IPS-11a (cell line): Measurements from ENCODE around the gene ARPC1A.
A peak's percentile ranks its signal among the peaks of the same experiment; 100 is the strongest.
"Not testable (repeated sequence)": the region's sequence is repeated elsewhere in the genome, so short reads cannot be mapped to it uniquely, and the experiment has no call there.

Experiments used
- H3K4me3 ChIP-seq: one replicate; pipeline ENCODE4 v1.5.1; 2013; ENCODE audit warnings: low read depth, low read length, control low read depth

Gene ARPC1A

GRCh38 chr7:99368750-99369389, 43.2 kb downstream of the ARPC1A start:
- no peak overlapping the region for H3K4me3 ChIP-seq

GRCh38 chr7:99369767-99370391, 44.2 kb downstream of the ARPC1A start:
- no peak overlapping the region for H3K4me3 ChIP-seq

GRCh38 chr7:99371376-99371920, 45.8 kb downstream of the ARPC1A start:
- no peak overlapping the region for H3K4me3 ChIP-seq

- H3K4me3 ChIP-seq, result no peak overlapping the region
These were observed 46.8 kb downstream of the ARPC1A start for GRCh38 chr7:99372275-99373090.

GRCh38 chr7:99373091-99374066, 47.7 kb downstream of the ARPC1A start:
- H3K4me3 ChIP-seq, result peak overlapping the region; percentile 58

GRCh38 chr7:99374111-99375064, 48.7 kb downstream of the ARPC1A start, which contains the start of gene ARPC1B:
ARPC1B (plus strand) TSS chr7:99374730; CDS start chr7:99385715, 10,985 bp downstream.
- H3K4me3 ChIP-seq, result peak within 1 kb of the TSS; percentile 58

- H3K4me3 ChIP-seq, result peak overlapping the region; percentile 47
These were observed 49.5 kb downstream of the ARPC1A start for GRCh38 chr7:99375070-99375807.

DNA sequence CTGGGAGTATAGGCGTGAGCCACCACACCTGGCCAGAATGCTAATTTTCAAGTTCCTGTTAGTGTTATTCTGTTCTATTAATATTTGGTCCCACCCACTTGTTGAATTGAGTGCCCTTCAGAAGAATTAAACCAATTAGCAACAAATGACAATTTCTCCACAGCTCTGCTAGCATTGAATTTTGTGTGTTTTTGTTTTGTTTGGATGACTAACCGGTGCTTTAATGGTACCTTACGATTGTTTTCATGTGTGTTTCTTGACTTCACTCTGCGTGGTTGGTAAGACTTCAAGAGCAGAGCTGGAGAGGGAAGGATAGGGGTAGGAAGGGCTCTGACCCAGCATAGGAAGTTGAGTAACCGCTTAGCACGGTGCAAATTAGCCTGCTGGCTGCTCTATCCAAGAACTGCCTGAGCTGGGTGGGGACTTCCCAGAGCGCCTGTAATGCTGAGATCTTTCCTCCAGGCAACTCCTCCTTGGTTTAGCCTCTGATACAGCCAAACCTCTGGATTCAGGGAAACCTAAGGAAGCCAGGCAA, 53.4 kb downstream of the ARPC1A start:
- H3K4me3 ChIP-seq, result no peak overlapping the region

GRCh38 chr7:99379693-99380031, 54.0 kb downstream of the ARPC1A start:
- H3K4me3 ChIP-seq, result not testable (repeated sequence)

DNA sequence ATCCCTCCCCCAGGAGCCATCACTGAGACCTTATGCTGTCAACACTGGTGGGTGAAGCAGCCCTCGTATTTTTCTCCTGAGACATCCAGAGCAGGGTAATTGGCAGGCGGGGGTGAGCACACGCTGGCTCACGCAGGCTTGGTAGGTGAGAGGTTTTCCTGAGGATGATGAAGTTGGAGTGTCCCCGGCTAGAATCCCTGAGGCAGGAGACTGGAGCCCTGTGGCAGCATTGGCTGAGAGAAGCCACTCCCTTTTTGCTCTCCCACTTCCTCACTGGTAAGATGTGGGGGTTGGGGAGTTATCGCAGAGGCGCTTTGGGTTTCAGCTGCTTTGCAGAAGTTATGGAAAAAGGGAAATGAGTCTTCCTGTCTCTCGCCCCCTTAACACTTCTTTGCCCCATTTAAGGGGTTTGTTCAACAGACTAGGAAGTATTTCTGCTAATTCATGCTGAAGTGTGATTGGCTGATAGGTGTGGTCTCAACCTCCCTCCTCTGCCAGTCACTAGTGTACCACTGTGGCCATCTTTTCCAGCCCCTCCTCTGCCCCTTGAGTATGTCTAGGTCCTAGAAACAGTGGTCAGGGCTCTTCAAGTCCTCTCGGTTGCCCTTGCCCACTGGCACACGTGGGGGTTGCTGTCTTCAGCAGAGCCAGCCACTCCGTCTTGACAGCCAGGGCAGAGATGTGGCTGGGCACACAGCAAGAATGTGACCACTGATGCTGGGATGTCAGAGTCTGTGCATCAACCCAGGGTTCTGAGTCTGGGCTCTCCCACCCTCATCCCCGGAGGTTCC, 54.5 kb downstream of the ARPC1A start:
- no peak overlapping the region for H3K4me3 ChIP-seq

DNA sequence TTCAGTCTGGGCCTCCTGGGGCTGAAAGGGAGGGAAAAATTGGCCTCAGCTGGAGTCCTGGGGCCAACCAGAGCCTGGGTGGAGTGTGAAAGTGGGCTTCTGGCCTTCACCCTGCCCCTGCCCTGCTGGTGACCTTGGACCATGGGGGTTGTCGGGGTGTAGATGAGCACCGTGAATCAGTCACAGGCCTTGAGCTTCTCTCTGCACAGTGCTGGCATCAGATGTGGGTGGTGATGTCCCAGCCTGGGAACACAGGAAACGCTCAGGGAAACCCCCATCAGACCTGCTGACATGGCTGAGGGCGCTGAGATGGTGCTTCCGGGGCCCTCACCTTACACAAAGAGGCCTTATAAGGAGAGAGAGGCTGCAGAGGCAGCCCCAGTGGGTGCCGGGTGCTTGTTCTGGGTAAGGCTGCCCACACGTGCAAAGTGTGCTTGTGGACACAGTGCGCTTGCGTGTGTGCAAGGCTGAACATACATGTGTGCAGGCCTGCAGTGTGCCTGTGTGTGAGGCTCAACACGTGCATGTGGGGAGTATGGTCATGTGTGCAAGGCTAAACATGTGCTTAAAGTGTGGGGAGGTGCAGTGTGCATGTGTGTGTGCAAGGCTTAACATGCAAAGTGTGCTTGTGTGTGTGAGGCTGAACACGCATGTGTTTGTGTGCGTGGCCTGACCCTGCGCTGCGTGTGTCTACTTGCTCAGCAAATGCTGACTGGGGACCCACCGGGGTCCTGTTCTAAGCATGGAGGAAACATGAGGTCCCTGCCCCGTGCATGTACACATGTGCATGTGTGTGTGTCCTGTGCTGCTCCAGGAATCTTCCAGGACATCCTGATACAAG, 55.3 kb downstream of the ARPC1A start:
- H3K4me3 ChIP-seq, result no peak overlapping the region

DNA sequence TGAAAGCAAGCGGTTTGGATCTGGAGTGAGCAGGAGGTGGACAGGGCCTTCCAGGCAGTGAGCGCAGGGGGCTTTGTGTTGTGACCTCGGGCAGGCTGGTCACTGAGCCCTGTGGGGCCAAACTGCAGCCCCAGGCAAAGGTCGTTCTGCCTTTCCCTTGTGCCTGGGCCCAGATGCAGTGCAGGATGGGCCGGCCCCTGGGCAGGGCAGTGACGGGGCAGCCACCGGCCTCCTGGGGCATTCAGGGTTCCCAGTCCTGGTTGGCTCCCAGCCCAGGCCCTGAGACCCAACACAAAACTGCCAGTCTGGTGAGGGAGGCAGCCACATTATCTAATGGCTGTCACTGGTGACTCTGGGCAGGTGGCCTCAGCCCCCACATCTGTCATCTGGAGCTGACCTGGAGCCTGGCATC, 56.0 kb downstream of the ARPC1A start:
- H3K4me3 ChIP-seq, result no peak overlapping the region

GRCh38 chr7:99383203-99383602, 57.5 kb downstream of the ARPC1A start:
- no peak overlapping the region for H3K4me3 ChIP-seq

- H3K4me3 ChIP-seq, result no peak overlapping the region
These were observed 58.2 kb downstream of the ARPC1A start for GRCh38 chr7:99383791-99384370.

DNA sequence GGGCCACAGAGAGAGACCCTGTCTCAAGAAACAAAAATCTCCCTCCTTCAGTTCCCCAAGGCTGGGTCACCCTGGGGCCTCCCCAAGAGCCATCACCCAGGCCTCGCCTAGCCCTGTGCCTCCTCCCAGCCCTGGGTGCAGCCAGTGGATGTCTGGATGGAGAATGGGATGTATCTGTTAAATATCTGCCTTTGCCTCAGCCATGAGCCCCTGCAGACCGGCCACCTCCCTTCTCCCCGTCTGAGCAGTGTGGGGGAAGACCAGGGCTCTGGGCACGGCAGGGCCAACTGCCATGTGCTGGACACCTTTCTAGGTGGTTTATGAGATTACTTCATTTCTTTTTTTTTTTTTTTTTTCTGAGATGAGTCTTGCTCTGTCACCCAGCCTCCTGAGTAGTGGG, 58.8 kb downstream of the ARPC1A start:
- no peak overlapping the region for H3K4me3 ChIP-seq

- H3K4me3 ChIP-seq, result no peak overlapping the region
These were observed 59.9 kb downstream of the ARPC1A start for GRCh38 chr7:99385564-99385963.
